HG03521 (cell line): Measurements from ENCODE around the gene FOXR1.

Source experiments
- ATAC-seq: cut with Tn5 transposase; IDR thresholded peaks from one replicate; pipeline ENCODE4 v1.9.1; 2021; ENCODE audit warnings: mild to moderate bottlenecking, moderate library complexity; ENCODE audit not compliant: unreplicated experiment

Gene FOXR1

GRCh38 chr11:119025099-119025473 is 53.5 kb downstream of the FOXR1 start:
- ATAC-seq, result no peak

- ATAC-seq, result no peak
Measured at GRCh38 chr11:119025541-119025940, 54.0 kb downstream of the FOXR1 start.

- no peak for ATAC-seq
Measured at GRCh38 chr11:119025978-119026766, 54.6 kb downstream of the FOXR1 start.

GRCh38 chr11:119026970-119027369 is 55.4 kb downstream of the FOXR1 start:
- no peak for ATAC-seq

DNA sequence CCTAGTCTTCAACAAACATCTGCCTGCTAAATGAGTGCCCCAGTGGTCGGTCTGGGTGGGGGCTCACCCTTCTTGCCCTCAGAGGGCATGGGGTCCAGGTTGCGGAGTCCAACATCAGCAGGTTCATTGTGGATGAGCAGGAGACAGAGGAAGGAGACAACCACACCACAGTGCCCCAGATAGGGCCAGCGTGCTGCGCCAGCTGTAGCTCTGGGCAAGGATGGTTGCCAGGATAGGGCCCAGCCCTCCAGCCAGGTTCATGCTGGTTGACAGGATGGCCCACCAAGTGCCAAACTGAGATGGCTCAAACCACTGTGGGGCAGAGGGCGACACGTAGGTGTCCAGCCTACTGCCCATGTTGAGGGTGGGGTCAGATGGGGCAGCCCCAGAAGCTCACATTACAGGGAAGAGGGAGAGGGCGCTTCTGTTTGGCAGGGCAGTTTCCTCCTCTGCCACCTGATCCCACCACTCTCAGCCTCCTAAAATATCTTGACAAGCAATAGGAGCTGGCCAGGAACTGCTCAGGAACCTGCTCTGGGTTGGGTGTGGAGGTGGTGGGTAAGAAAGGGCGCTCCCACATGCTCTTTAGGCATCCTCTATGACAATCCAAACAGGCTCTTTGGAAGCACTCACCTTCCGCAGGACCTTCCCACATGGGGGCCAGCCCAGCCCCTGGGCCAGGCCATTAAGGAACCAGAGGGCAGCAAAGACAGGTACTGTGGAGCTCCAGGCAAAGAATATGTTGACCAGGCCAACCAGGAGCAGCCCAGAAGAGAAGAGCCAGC is 56.2 kb downstream of the FOXR1 start:
- no peak for ATAC-seq

DNA sequence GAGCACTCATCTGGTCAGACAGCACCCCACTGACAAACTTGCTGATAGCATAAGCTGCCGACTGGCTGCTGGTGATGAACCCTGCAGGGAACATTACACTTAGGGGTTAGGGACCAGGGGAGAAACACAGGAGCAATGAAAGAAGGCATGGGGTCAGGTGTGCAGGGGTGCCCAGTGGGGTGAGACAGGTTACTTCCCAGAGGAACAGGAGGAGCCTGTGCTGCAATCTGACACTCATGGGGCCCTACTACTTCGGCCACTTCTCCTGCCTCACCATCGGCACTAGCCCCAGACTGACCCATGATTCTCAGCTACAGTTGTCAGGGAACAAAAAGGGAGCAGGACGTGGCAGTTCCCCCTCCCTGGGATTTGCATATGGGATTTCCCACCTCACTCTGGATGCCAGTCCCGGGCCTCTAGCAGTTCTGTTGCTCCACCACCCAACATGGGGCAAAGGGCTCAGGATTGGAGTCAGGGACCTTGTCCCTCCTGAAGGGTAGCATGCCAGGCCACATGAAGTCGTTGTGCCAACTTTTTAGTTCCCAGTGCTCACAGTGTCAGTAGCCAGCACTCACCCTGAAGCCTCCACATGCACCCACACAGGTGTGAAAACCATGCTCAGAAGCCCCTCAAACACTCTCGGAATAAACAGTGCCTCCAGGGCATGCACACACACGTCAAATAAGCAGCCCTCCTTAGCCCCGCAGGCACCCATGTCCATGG is 56.9 kb downstream of the FOXR1 start:
- ATAC-seq, result no peak

DNA sequence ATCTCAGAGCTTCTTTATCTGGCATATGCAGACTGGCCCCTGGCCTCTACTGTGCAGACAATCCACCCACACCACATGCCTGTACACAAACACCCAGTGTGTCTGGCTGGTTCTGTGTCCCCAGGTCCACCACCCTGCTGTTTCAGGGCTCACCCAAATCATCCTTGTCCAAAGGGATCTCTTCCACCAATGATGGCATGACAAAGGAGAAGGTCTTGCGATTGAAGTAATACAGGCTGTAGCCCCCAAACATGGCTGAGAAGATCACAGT is 57.4 kb downstream of the FOXR1 start:
- no peak for ATAC-seq

GRCh38 chr11:119029340-119030028 is 57.9 kb downstream of the FOXR1 start:
- ATAC-seq, result peak; percentile 23

- peak; percentile 8 for ATAC-seq
Measured at GRCh38 chr11:119030029-119030328, 58.4 kb downstream of the FOXR1 start.

- peak; percentile 88 for ATAC-seq
Measured at GRCh38 chr11:119030329-119031047, 58.9 kb downstream of the FOXR1 start, which contains the start of gene SLC37A4. Gene SLC37A4 (minus strand): TSS chr11:119030877.
